K562 (cell line): ENCODE results near the gene PTGES3L. TPM values are rescaled to one million over a fixed set of nuclear protein-coding genes. Genes with fewer than 3 reads are reported as not detected.

Experiments used
- CBFA2T2 ChIP-seq: fragments of 450-650 bp; conservative IDR thresholded peaks from 2 replicates; pipeline ENCODE4 v1.6.1; 2017; ENCODE audit warnings: mild to moderate bottlenecking
- CHD1 ChIP-seq: fragments of 200-600 bp; sonication (generic); IDR thresholded peaks from one replicate; pipeline ENCODE4 v1.6.1; 2012; ENCODE audit warnings: mild to moderate bottlenecking, moderate library complexity, low read length, inconsistent platforms
- CREM ChIP-seq: IDR thresholded peaks from 2 replicates; pipeline ENCODE4 v1.6.1; 2014; ENCODE audit warnings: antibody characterized with exemption, low read depth
- E2F3 ChIP-seq: fragments of 250-450 bp; sonication (Bioruptor Pico); IDR thresholded peaks from 2 replicates; pipeline ENCODE4 v1.4.0; 2020; ENCODE audit warnings: mild to moderate bottlenecking
- E2F6 ChIP-seq, 2 experiments: IDR thresholded peaks; 2 replicates each; pipeline ENCODE4 v1.6.1; 2011; ENCODE audit warnings: borderline replicate concordance in 1 of 2, control low read depth in 1 of 2, low read depth in 1 of 2, low read length in 1 of 2, mild to moderate bottlenecking in 1 of 2, mixed read lengths in 1 of 2, moderate library complexity in 1 of 2; ENCODE audit not compliant: insufficient read depth in 1 of 2, insufficient read length in 1 of 2, poor library complexity in 1 of 2, severe bottlenecking in 1 of 2; ENCODE audit errors: extremely low read depth in 1 of 2
- EHMT2 ChIP-seq: fragments of 450-650 bp; IDR thresholded peaks from 2 replicates; pipeline ENCODE4 v1.6.1; 2018; ENCODE audit warnings: antibody characterized with exemption
- ESRRA ChIP-seq: fragments of 450-650 bp; IDR thresholded peaks from 2 replicates; pipeline ENCODE4 v1.6.1; 2014; ENCODE audit warnings: low read depth, mild to moderate bottlenecking, moderate library complexity, borderline replicate concordance
- FIP1L1 ChIP-seq: fragments of 200-400 bp; formaldehyde crosslinking; IDR thresholded peaks from 2 replicates; pipeline ENCODE4 v1.6.1; 2018; ENCODE audit warnings: mild to moderate bottlenecking, low read depth, low read length; ENCODE audit not compliant: poor library complexity, severe bottlenecking
- FOSL1 ChIP-seq: fragments of 200-800 bp; sonication (Bioruptor generic); conservative IDR thresholded peaks from 2 replicates; pipeline ENCODE4 v1.6.1; 2016; ENCODE audit warnings: missing genetic modification characterization, missing compliant biosample characterization
- GTF2A2 ChIP-seq: IDR thresholded peaks from 2 replicates; pipeline ENCODE4 v1.6.1; 2016; ENCODE audit warnings: mild to moderate bottlenecking, missing genetic modification characterization, missing compliant biosample characterization
- HDAC1 ChIP-seq, 2 experiments: fragments of 450-650 bp; IDR thresholded peaks; 2 replicates each; pipeline ENCODE4 v1.6.1; 2016 to 2017; ENCODE audit warnings: inconsistent platforms in 1 of 2, mild to moderate bottlenecking in 1 of 2, moderate library complexity in 1 of 2
- HDAC8 ChIP-seq: fragments of 450-650 bp; IDR thresholded peaks from 2 replicates; pipeline ENCODE4 v1.6.1; 2016; ENCODE audit warnings: mild to moderate bottlenecking, missing genetic modification characterization, moderate library complexity, missing compliant biosample characterization
- HMG20B ChIP-seq: fragments of 250-450 bp; sonication (Bioruptor Pico); IDR thresholded peaks from 2 replicates; pipeline ENCODE4 v1.5.0; 2021; ENCODE audit warnings: mild to moderate bottlenecking
- LEF1 ChIP-seq: fragments of 450-650 bp; IDR thresholded peaks from 2 replicates; pipeline ENCODE4 v1.6.1; 2016; ENCODE audit warnings: mild to moderate bottlenecking
- NCOA6 ChIP-seq: fragments of 450-650 bp; IDR thresholded peaks from 2 replicates; pipeline ENCODE4 v1.6.1; 2017; ENCODE audit warnings: mild to moderate bottlenecking
- NUFIP1 ChIP-seq: fragments of 450-650 bp; IDR thresholded peaks from 2 replicates; pipeline ENCODE4 v1.6.1; 2018; ENCODE audit not compliant: partially characterized antibody
- PHB2 ChIP-seq: fragments of 450-650 bp; IDR thresholded peaks from 2 replicates; pipeline ENCODE4 v1.6.1; 2017; ENCODE audit warnings: low read depth
- RBBP5 ChIP-seq: fragments of 200-600 bp; sonication (generic); IDR thresholded peaks from 2 replicates; pipeline ENCODE4 v1.6.1; 2012; ENCODE audit warnings: borderline replicate concordance, mild to moderate bottlenecking, low read length, control low read depth, inconsistent platforms; ENCODE audit not compliant: insufficient read depth, poor library complexity, severe bottlenecking
- SPI1 ChIP-seq: IDR thresholded peaks from 2 replicates; pipeline ENCODE4 v1.6.1; 2011; ENCODE audit warnings: low read depth, low read length, control low read depth, borderline replicate concordance
- TFE3 ChIP-seq: fragments of 450-650 bp; formaldehyde crosslinking; IDR thresholded peaks from 2 replicates; pipeline ENCODE4 v1.4.0; 2020; ENCODE audit warnings: mild to moderate bottlenecking, mixed read lengths
- ZBTB17 ChIP-seq: fragments of 450-650 bp; formaldehyde crosslinking; IDR thresholded peaks from 2 replicates; pipeline ENCODE4 v1.4.0; 2020; ENCODE audit warnings: mild to moderate bottlenecking
- ZBTB7A ChIP-seq: IDR thresholded peaks from 2 replicates; pipeline ENCODE4 v1.6.1; 2011; ENCODE audit warnings: low read depth, mild to moderate bottlenecking, low read length, moderate library complexity, borderline replicate concordance; ENCODE audit not compliant: control insufficient read depth
- ZNF24 ChIP-seq: fragments of 450-650 bp; IDR thresholded peaks from 2 replicates; pipeline ENCODE4 v1.6.1; 2016
- ZNF354B ChIP-seq: fragments of 250-450 bp; sonication (Bioruptor Pico); IDR thresholded peaks from 2 replicates; pipeline ENCODE4 v1.4.0; 2020
- ZNF408 ChIP-seq: fragments of 250-450 bp; sonication (Bioruptor Pico); IDR thresholded peaks from 2 replicates; pipeline ENCODE4 v1.4.0; 2020; ENCODE audit warnings: low read depth, mild to moderate bottlenecking, moderate library complexity
- ZNF511 ChIP-seq: sonication (generic); formaldehyde crosslinking; IDR thresholded peaks from 2 replicates; pipeline ENCODE4 v1.8.0; 2022; ENCODE audit warnings: mild to moderate bottlenecking, missing genetic modification reagents
- polyA plus RNA-seq, 8 experiments: library from polyadenylated mRNA; depleted of rRNA in 4 of 8; stranded (reverse) in 5 of 8; unstranded in 3 of 8; fragments of >200 nt; fragmentation: Nextera tagmentation in 2 of 8; fragmentation: Illumina TruSeq in 1 of 8; extraction: Ambion mirVana in 2 of 8; extraction: Trizol in 1 of 8; gene quantifications; 2 replicates each; pipeline versions ENCODE4 v1.2.1 to v1.2.3, GENCODE V29; 2011 to 2014; ENCODE audit warnings: inconsistent platforms in 1 of 8, missing spikeins in 1 of 8
- total RNA-seq, 7 experiments: library from RNA; depleted of rRNA in 6 of 7; stranded (reverse); fragments of >200 nt in 6 of 7; fragmentation: Illumina TruSeq in 2 of 7; extraction: Trizol in 2 of 7; gene quantifications; 2 replicates each; pipeline versions ENCODE4 v1.2.1 to v1.2.3, GENCODE V29; 2011 to 2021; ENCODE audit warnings: low replicate concordance in 1 of 7

The PTGES3L gene
- total and polyA plus RNA-seq, 9 of the 15 experiments (the other 6 are each of a cell fraction or from before 2014, with no cell fraction given) = 6.0 to 16.0 (median 9.6) TPM

- TF ChIP-seq E2F6 (IDR thresholded peaks at IDR 0.05; ENCODE audit: borderline replicate concordance in 1 of 2, extremely low read depth in 1 of 2, insufficient read depth in 1 of 2, insufficient read length in 1 of 2, low read depth in 1 of 2, low read length in 1 of 2, poor library complexity in 1 of 2, severe bottlenecking in 1 of 2) = peak in 1 of 2 experiments; percentile 82
- TF ChIP-seq ZNF354B (CRISPR knock-in tag) = no peak
- TF ChIP-seq ZNF408 (CRISPR knock-in tag) = no peak
- peak; percentile 83 for TF ChIP-seq ESRRA
- TF ChIP-seq HDAC1 (IDR thresholded peaks at IDR 0.05) = peak in 1 of 2 experiments; percentile 93; a peak in 2 of 4 replicates
- TF ChIP-seq CBFA2T2 = 0 out of 2 replicates have a peak, but pooled peaks have one; percentile 9
- TF ChIP-seq CREM = peak; percentile 81
- TF ChIP-seq NCOA6 = no peak
- TF ChIP-seq ZBTB17 = no peak
- 0 out of 2 replicates have a peak, but pooled peaks have one; percentile 47 for TF ChIP-seq ZNF24
- TF ChIP-seq SPI1 = no peak
- peak; percentile 3 for TF ChIP-seq CHD1
- TF ChIP-seq FOSL1 = peak; percentile 94
- no peak for TF ChIP-seq PHB2
- no peak for TF ChIP-seq ZNF511 (CRISPR knock-in tag)
- TF ChIP-seq TFE3 (CRISPR knock-in tag) = 0 out of 2 replicates have a peak, but pooled peaks have one; percentile 24
- no peak for TF ChIP-seq HDAC8 (tag)
- peak; percentile 85 for TF ChIP-seq ZBTB7A
- peak; percentile 58; the same call in 1 of the 2 replicates for TF ChIP-seq E2F3 (CRISPR knock-in tag)
- no peak for TF ChIP-seq HMG20B (CRISPR knock-in tag)
- no peak for TF ChIP-seq GTF2A2 (tag)
- TF ChIP-seq RBBP5 = peak; percentile 8
- peak; percentile 87 for TF ChIP-seq LEF1
- no peak for TF ChIP-seq FIP1L1
- no peak for TF ChIP-seq EHMT2
- no peak for TF ChIP-seq NUFIP1
Measured at GRCh38 chr17:43020789-43021740, 41.2 kb upstream of the PTGES3L start (continued).
